Skin of body (tissue), 3 donors: Measurements from ENCODE around the gene WDR6. TPM values are rescaled to one million over a fixed set of nuclear protein-coding genes. Genes with fewer than 3 reads are reported as not detected.

Experiments
- DNase-seq: peaks from one replicate; lab custom pipeline; 2025; lab: John Stamatoyannopoulos, UW
- small RNA-seq: library from RNA; depleted of rRNA; stranded (forward); fragments of <200 nt; gene quantifications from one replicate; pipeline ENCODE3, GENCODE V24; 2014; ENCODE audit warnings: low replicate concordance
- total RNA-seq: library from RNA; depleted of rRNA; stranded (reverse); fragments of >200 nt; gene quantifications from one replicate; pipeline ENCODE4 v1.2.3, GENCODE V29; 2014

Gene WDR6
- total RNA-seq, 1 donor from 2014 or later: 55.6 TPM

DNA sequence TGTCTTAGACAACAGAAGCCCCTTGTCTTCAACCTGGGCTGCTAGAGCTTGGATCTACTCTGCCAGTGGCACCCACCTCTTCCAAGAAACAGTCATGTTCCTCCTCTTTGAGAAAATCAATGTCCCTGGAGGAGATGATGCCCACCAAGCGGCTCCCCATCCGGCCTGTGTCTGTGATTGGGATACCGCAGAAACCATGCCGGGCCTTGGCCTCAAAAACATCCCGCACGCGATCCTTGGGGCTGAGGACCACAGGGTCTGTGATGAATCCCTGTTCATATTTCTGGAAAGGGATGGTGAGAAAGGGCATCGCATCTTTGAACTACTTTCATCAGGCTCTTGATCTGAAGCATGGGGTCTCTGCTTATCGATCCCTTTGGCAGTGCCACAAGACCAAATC is 20.4 kb downstream of the WDR6 start:
- no peak for DNase-seq

DNA sequence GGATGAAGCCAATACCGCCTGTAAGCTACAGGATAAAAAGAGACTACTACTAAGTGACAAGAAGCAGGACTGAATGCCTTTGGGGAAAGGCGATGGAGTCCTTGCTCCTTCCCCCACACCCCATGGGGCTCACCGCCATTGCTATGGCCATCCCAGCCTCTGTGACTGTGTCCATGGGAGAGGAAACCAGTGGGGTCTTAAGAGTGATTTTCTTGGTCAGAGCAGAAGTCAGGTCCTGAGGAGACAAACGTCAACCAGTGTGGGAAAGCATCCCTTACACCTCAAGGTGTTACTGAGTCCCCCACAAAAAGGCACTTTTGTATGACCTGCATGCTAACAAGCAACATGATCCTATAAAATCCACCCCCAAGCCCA is 21.1 kb downstream of the WDR6 start:
- DNase-seq: no peak

DNA sequence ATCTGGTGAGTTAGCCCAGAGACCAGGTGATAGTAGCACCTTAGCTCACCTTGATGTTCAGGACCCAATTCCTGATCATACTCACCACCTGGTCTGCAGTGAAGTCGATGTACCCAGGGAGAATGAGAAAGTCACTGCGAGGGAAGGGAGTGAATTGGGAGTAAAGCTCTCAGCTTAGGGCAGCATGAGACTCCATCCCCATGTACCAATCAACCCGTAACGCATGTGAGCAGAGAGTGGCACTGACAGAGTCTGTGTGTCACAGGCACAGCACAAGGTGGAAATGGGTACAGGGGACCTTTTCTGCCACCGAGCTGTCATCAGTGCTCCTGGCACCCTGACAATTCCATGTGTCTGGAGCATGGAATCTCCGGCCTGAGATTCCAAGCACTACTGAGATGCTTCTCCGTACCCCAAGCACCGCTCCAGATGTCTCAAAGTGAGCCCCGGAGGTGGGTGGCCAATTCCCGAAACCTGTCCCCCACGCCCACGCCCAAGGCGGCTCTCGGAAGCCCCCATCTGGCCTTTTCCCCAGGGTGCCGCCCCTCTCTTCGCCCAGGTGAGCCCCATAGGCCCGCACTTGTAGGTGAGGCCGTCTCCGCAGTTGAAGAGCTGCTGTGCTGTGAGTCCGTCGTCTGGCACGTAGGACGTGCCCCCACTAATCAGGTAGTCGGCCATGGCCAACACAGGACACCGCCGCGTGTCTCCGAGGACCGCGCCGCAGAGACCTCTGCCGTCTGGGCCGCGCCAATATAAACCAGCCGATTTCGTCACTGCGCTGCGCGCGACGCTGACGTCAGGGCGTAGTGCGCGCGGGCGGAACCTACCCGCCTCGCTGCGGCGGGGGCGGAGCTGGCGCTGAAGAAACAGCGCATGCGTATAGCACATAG is 21.7 kb downstream of the WDR6 start, which contains the start of gene IMPDH2:
Gene IMPDH2 (minus strand): TSS at position 726 of the 890 bp plus-strand sequence. CDS start 48 bp downstream, at position 678.
- peak; percentile 90 for DNase-seq

DNA sequence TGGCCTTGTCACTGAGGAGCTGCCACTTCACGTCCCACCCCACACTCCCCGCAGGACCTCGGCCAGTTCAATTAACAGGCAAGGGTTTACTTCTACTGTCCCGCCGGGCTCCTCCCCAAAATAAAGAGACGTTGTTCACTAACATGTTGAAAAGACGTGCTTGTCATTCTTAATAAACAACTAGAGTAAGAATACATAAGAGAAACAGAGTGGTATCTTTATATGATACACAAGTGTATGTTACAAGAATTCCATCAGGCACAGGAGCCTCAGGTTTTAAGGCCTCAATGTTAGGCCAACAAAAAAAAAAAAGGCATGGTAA is 22.3 kb downstream of the WDR6 start:
- DNase-seq: no peak

DNA sequence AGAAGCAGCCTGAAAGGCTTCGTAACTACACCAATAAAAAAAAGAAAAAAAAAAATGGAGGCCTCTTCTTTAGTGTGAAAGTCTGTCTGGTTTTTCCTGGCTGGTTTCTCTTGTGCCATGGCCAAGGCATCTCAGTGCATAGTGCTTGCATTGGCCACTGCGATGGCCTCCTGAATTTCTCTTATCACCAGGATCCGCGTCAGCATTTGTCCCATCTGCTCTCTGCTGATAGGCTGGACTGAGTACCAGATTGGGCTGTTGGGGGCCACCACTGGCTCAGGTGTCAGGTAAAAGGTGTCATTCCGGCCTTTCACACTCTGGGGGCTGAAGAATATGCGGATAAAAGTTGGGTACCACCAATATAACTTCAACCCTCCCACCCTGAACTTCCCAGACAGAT is 23.1 kb downstream of the WDR6 start:
- DNase-seq: no peak

DNA sequence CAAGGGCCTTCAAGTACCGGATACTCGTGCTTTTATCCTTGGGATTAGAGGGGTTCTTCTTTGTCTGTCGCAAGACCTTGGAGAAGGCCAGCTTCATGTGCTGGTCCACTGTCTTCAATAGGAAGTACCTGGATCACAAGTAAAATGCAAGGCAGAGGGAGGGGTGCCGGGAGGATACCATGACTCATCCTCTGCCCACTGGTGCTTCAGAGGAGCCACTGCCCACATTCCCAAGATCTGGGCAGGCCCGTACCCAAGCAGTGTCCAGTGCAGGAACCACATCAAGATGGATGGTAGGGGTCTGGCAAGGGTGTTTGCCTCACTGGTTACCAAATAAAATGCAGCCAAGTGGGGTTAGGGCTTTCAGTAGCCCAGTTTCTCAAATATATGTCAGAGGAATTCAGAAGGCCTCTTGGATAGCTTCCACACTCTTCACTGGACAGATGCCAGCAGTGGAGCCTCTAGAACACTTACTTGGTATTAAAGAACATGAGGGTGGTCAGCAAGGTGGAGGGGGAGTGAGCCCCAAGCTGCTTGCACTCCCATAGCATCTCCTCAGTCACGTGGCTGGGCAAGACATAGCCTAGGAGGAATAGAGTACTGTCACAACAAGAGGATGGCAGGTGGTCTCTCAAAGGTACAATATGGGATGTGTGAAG is 25.6 kb downstream of the WDR6 start:
- DNase-seq: no peak

DNA sequence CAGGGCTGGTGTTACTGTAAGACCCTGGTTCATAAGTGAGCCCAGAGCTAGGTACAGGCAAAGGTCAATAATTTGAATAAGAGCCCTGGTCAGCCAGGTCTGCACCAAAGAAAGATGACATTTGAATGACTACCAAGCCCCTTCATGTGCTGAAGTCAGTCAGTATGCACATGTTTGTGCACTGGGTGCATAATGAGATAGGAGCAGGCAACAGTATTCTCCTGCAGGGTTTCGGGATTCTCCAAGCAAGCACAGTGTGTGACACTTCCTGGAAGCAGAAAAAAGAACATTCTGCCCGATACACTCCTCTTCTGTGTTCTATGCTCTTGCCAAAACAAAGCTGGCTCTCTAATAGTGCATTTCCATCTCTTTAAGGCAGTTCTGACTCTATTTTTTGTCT is 27.5 kb downstream of the WDR6 start:
- no peak for DNase-seq

DNA sequence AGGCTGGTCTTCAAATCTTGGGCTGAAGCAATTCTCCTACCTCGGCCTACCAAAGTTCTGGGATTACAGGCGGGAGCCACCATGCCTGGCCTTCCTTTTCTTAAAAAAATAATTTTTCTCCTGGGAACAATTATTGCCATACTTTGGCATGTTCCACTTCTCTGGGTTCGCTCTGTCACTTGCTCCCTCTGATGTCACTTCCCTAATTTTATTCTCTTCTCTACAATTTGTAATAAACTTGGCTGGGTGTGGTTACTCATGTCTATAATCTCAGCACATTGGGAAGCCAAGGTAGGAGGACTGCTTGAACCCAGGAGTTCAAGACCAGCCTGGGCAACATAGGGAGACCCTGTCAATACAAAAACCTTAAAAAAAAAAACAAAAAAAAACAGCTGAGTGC is 28.1 kb downstream of the WDR6 start:
- DNase-seq: no peak

DNA sequence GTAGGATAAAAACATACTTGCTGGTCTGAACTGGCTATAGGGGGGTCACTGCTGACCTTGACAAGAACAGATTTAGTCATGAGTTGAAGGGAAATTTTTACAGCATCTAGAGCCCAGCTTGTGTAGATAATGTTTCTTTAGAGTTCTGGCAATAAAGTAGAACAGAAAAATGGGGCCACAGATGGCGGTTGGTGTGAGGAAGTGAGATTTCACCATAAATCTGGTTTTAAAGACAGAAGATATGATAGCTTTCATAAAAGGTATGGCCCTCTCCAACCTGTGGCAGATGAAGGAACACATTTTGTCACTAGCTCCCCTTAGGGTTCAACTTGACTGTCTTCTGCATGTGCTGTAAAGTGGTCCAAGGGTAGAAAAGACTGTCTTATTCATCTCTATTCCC is 46.4 kb downstream of the WDR6 start:
- DNase-seq: no peak

DNA sequence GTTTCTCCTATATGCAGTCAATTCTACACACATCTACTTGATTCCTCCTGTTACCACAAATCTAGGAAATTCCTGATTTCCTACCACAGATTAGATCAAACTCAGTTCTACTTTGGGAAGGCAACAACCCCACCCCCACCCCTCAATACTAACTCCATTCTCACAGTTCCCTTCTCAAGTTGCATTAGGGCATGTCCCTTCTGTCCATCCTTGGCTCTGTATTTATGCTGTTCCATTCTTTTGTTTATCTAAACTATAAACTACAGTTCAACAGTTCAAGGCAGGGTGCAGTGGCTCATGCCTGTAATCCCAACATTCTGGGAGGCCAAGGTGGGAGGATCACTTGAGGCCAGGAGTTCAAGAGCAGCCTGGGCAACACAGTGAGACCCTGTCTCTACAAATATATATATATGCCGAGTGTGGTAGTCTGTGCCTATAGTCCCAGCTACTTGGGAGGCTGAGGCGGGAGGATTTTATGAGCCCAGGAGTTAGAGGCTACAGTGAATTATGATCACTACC is 47.2 kb downstream of the WDR6 start:
- DNase-seq: no peak

DNA sequence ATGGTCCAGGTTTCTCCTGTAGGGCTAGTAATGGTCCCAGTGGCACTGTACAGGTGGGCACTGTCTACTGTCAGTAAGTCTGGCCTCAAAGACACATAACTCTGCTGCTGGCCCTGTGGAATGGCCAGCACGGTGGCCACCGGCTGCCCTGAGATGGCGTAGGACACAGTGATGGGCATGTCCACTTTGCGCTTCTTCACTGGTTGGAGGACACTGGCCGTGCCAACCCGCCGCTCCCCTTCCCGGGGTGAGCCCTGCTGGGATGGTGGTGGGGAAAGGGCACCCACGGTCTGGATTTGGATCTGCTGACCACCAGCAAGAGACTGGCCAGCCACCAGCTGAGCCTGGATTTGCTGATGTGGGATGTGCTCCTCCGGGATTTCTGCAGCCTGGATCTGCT is 50.1 kb downstream of the WDR6 start:
- DNase-seq: no peak

DNA sequence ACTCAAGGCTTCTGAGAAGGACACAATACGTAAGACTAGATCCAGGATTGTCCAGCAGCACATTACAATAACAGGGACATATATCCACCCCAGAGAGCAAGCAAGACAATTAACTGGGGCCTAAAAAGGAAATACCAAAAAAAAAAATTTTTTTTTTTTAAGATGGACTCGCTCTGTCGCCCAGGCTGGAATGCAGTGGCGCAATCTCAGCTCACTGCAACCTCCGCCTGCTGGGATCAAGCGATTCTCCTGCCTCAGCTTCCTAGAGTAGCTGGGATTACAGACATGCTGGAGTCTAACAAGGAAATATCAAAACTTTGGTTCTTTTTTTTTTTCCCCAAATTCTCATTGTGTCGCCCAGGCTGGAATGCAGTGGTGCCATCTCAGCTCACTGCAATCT is 50.8 kb downstream of the WDR6 start:
- DNase-seq: no peak

Small RNAs within 50 kb of the gene (small RNA-seq; reads per million reads assigned to genes)
- gene MIR191 (2,436 reads per million, percentile 99 among the genes with 10 or more reads in this experiment), gene MIR425 (65.4 reads per million, percentile 96 among the genes with 10 or more reads in this experiment)

Other genes with a start within 250 kb of the WDR6 start
- gene PRKAR2A, start 159.5 kb upstream of the WDR6 start, total RNA-seq: 18.2 TPM
- 14.8 TPM for gene SLC25A20, start 108.5 kb upstream of the WDR6 start, total RNA-seq
- 63.3 TPM for gene ARIH2, start 88.5 kb upstream of the WDR6 start, total RNA-seq
- gene P4HTM, start 17.1 kb upstream of the WDR6 start, total RNA-seq: 27.7 TPM
- 18.0 TPM for gene DALRD3, start 11.2 kb downstream of the WDR6 start, total RNA-seq
- 23.4 TPM for gene NDUFAF3, start 14.7 kb downstream of the WDR6 start, total RNA-seq
- 261 TPM for gene IMPDH2, start 22.0 kb downstream of the WDR6 start, total RNA-seq
- gene QRICH1, start 86.7 kb downstream of the WDR6 start, total RNA-seq: 66.2 TPM
- gene QARS1, start 97.4 kb downstream of the WDR6 start, total RNA-seq: 213 TPM
- 29.0 TPM for gene USP19, start 113.4 kb downstream of the WDR6 start, total RNA-seq
- gene LAMB2, start 125.7 kb downstream of the WDR6 start, total RNA-seq: 379 TPM
- gene CCDC71, start 158.9 kb downstream of the WDR6 start, total RNA-seq: 9.7 TPM
- 32.6 TPM for gene KLHDC8B, start 164.2 kb downstream of the WDR6 start, total RNA-seq